HG02571 (cell line): ENCODE data around the gene BATF2.
"Not testable (repeated sequence)": the region's sequence is repeated elsewhere in the genome, so short reads cannot be mapped to it uniquely, and the experiment has no call there.

Source experiments
- ATAC-seq: cut with Tn5 transposase; IDR thresholded peaks from one replicate; pipeline ENCODE4 v1.9.1; 2021; ENCODE audit warnings: mild to moderate bottlenecking, moderate library complexity; ENCODE audit not compliant: unreplicated experiment

The BATF2 gene

DNA sequence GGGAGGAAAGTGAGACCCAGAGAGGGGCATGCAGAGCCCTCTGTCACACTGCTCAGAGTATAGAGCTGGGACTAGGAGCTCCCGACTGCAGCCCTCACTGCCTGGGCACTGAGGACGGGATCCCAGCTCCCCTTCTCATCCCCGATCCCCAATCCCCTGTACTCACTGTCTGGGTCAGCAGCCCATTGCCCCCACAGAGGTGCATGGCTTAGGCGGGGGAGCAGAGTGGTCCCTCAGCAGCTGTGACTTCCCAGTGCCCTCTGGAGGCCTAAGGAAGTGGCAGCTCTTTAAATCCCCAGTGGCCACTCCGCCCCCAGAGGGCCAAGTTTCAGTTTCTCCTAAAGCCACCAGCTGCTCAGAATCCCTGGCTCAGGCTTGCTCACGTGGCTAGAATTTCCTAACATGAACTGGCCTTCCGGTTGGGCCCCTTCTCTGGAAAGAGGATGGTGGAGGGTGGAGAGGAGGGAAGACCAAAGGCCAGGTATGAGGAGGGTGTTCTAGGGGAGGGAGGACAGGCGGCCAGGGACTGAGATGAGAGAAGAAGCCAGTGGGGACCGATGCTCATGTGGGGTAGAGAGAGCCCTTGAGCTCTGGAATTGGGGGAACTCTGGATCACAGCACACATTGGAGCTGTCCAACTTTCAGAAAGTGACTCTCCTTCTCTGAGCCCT is at the start of gene BATF2:
TSS of gene BATF2 (minus strand) at position 262 of the 671 bp plus-strand sequence. CDS start at position 205, 57 bp downstream.
- no peak for ATAC-seq

- no peak for ATAC-seq
Measured at GRCh38 chr11:65045728-65046127, 49.0 kb upstream of the BATF2 start.

- ATAC-seq = no peak
Measured at GRCh38 chr11:65045061-65045460, 48.3 kb upstream of the BATF2 start.

- no peak for ATAC-seq
Measured at GRCh38 chr11:65043881-65044501, 47.2 kb upstream of the BATF2 start.

DNA sequence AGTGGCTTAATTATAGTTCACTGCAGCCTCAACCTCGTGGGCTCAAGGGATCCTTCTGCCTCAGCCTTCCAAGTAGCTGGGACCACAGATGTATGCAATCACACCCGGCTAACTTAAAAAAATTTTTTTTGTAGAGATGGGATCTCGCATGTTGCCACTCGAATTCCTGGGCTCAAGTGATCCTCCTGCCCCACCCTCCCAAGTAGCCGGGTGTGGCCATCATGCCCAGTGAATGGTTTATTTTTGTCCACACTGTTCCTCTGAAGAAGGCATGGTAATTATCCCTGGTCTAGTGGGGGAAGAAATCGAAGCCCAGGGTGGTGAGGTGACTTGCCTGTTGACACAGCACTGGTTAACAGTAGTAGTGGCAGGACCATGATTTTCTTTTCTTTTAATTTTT is 46.1 kb upstream of the BATF2 start:
- no peak for ATAC-seq

DNA sequence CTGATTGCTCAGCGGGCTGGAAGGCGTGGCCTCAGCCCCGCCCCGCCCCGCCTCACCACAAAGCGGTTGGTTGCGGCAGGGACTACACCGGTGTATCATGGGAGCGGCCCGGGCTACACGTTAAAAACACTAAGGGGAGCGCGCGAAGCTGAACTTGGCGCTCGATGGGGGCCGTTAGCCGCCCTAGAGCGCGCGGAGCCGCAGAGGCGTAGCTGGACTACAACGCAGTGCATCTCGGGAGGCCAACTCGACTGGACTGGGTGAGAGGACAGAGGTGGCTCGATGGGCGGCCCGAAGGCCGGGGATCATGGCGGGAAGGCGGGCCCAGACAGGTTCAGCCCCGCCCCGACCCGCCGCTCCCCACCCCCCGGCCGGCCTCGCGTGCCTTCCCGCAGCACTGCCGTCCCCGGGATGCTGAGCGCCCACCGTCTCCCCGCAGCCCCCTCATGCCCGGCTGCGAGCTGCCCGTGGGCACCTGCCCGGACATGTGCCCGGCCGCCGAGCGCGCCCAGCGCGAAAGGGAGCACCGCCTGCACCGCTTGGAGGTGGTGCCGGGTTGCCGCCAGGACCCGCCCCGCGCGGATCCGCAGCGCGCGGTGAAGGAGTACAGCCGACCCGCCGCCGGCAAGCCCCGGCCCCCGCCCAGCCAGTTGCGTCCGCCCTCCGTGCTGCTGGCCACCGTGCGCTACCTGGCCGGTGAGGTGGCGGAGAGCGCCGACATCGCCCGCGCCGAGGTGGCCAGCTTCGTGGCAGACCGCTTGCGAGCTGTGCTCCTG is 44.3 kb upstream of the BATF2 start, which contains the start of gene SAC3D1:
TSS of gene SAC3D1 (plus strand) at position 364 of the 776 bp plus-strand sequence. CDS start at position 447, 83 bp downstream.
- peak; percentile 85 for ATAC-seq

DNA sequence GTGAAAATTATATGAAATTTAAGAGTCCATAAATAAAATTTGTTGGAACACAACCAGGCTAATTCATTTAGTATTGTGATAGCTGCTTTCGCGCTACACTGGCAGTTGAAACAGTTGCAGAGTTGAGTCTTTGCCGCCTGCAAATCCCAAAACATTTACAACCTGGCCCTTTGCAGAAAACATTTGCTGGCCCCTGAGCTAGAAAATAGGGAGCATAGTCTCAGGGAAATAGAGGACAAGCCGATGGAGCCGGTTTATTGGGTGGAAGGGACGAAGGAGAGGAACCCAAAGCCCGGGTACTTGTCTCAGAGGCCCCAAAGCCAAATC is 43.7 kb upstream of the BATF2 start:
- ATAC-seq = no peak

DNA sequence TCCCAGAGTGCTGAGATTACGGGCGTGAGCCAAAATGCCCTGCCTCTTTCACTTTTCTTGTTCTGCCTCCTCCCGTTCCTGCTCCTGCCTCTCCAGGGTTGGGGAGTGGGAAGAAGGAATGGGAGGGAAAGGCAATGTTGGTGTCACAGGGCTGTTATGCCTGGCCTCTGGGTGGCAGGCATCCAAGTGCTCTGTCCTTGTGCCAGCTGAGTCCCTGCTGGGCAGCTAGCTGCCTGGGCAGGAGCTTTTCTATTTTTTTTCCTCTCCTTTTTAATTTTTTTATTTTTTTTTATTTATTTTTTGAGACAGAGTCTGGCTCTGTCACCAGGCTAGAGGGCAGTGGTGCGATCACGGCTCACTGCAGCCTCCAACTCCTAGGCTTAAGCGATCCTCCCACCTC is 40.2 kb upstream of the BATF2 start:
- no peak for ATAC-seq

GRCh38 chr11:65035579-65035978 is 38.8 kb upstream of the BATF2 start:
- ATAC-seq = no peak

GRCh38 chr11:65034423-65034822 is 37.7 kb upstream of the BATF2 start:
- no peak for ATAC-seq

GRCh38 chr11:65032216-65032615 is 35.4 kb upstream of the BATF2 start:
- no peak for ATAC-seq

GRCh38 chr11:65027213-65028067 is 30.7 kb upstream of the BATF2 start, which contains the start of gene SNX15:
TSS of gene SNX15 (plus strand) at chr11:65027439. CDS start at chr11:65027538, 99 bp downstream.
- ATAC-seq = peak; percentile 74

DNA sequence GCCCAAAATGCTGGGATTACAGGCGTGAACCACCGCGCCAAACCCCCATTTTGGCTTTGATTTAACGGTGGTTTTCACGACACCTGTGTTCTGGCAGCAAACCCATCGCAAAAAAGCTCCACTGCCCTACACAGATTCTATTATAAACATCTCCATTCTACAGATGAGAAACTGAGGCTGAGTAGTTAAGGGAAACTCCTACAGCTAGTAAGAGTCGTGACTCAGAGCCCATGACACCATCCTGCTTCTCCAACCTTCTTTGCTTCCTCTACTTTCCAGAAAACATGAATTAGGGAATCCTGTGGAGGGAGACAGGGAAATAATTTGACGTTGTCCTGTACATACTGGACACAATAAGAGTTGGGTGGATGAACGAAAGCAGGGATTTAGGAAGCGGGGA is 30.0 kb upstream of the BATF2 start:
- ATAC-seq = no peak

- not testable (repeated sequence) for ATAC-seq
Measured at GRCh38 chr11:65023502-65023901, 26.7 kb upstream of the BATF2 start.

GRCh38 chr11:65021509-65021908 is 24.7 kb upstream of the BATF2 start:
- no peak for ATAC-seq

DNA sequence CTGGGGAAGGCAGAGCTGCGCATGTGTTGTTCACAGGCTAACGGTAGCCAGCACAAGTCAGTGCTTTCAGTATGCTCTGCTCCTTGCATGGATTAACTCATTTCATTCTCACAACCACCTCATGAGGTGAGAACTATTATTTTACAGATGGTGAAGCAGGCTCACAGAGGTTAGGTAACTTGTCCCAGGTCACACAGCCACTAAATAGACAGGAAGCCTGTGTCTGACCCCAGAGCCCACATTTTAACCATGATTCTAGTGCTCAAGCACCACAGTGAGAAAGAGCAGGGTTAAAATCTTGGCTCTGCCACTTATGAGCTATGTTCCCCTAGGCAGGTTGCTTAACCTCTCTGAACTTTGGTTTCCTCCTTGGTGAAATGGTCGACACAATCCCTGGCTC is 24.2 kb upstream of the BATF2 start:
- no peak for ATAC-seq

GRCh38 chr11:65019824-65020223 is 23.1 kb upstream of the BATF2 start:
- no peak for ATAC-seq

GRCh38 chr11:65017937-65018336 is 21.2 kb upstream of the BATF2 start:
- no peak for ATAC-seq

DNA sequence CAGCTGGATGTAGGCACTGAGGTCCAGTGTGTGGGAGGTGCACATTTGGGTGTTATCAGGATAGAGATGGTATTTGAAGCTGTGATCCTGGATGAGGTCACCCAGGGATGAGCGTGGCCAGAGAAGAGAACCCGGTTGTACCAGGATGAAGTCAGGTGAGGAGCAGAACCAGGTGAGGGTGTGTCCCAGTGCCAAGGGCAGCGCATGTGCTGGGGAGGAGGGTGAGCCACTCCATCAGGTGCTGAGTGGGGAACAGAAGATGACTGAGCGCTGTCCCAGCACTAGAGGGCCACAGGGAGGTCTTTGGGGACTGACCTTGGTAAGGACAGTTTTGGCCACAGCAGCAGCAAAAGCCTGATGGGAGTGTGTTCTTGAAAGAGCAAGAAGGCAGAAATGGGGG is 19.9 kb upstream of the BATF2 start:
- no peak for ATAC-seq

DNA sequence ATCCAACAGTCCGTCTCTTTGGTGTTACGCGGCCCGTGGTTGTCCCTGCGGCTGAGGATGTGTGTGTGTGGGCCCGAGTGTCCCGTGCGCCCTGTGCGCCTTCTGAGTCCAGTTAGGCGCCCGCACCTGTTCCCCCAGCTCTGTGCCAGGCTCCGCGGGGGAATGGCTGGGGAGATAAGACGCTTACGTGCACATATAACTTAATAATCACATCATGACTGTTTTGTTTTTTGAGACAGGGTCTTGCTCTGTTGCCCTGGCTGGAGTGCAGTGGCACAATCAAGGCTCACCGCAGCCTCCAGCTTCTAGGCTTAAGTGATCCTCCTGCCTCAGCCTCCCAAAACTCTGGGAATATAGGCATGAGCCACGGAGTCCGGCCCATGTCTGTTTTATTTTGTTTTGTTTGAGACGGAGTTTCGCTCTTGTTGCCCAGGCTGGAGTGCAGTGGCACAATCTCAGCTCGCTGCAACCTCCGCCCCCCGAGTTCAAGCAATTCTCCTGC is 18.0 kb upstream of the BATF2 start:
- ATAC-seq = no peak
